Activated CD4-positive, CD25-positive, alpha-beta regulatory T cell treated with anti-CD3 and anti-CD28 coated beads, Interleukin-2, amount 50 U/mL, for 24 hours (primary cell): Measurements from ENCODE around the gene NMNAT2.
"Not testable (repeated sequence)": the region's sequence is repeated elsewhere in the genome, so short reads cannot be mapped to it uniquely, and the experiment has no call there.

Experiments
- ATAC-seq, 2 donors: fragments of 150-1000 bp; cut with Tn5 transposase; one replicate each; pipeline ENCODE4 v1.10.0; 2021; ENCODE audit warnings: mild to moderate bottlenecking in 1 of 2, moderate library complexity in 1 of 2

NMNAT2 gene

DNA sequence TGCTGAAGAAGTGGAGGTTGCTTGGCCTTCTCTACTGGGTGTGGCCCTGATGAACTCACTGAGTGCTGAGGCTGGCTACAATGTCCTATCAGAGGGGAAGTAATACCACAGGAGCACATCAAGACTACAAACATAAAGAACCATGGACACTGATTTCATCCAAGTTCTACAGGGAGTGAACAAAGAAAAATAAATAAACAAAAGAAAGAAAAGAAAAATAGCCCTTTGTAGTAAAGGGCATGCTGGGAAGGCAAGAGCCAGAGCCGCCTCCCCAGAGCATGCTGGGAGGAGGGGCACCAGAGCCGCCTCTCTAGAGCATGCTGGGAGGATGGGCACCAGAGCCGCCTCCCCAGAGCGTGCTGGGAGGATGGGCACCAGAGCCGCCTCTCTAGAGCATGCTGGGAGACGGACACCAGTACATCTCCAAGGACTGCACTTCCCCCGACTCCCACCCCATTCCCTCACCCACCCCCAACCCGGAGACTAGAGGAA lies 166.2 kb downstream of the NMNAT2 start:
- no peak for ATAC-seq

DNA sequence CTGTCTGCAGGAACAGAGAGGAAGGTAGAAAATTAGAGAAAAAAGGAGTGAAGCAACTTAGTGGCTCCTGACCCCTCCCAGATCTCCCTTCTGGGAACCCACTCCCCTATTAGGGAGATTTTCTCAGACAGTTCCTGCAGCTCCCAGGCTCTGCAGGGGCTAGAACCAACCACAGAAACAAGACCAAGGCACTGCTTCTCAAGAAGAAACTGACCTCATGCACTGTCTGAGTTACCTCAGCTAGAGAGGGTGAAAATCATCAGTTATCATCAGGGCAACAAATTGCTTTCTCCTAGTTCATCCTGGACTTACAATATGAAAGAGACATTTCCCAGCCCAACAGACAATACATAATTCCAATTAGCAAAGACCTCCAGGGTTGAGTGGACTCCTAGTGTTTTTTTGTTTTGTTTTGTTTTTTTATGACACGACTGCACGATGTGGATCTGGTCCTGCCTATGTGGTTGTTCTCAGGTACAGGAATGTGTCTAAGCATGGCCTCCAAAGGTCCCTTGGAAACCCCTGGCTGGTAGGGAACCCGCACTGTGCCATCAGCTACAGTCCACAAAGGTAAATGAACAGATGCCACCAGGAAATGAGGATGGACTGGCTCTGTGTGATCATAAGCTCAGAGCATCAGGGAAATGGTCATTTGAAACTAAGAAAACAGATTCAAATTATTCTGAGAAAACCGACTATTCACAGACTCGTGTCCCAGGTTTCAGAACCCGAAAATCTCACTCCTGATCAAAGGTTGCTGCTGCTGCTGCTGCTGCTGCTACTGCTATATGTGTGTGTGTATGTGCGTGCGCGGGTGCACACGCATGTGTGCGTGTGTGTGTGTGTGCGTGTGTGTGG lies 166.8 kb downstream of the NMNAT2 start:
- ATAC-seq = no peak

DNA sequence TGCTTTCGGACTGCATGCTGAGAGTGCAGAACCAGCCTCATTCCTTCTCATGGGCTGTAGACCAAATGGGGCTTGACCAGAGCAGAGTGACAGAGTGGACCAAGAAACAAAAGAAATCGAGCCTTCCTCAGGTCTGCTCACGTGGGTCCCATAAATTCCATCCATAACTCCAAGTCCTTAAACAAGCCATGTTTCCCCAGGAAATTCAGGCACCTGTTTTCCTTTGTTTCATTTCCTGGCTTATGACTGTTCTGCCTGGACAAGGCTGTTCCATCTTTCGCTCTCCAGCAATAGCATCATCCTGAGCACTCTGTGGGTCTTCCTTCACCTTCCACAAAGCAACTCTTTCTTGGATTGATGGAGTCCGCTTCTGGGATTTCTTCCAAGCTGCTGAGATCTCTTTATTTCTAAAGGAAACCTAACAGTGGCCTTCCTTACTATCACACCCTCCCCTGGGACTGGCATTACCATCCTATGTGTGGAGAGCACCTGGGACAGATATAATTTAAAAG lies 168.2 kb downstream of the NMNAT2 start:
- no peak for ATAC-seq

DNA sequence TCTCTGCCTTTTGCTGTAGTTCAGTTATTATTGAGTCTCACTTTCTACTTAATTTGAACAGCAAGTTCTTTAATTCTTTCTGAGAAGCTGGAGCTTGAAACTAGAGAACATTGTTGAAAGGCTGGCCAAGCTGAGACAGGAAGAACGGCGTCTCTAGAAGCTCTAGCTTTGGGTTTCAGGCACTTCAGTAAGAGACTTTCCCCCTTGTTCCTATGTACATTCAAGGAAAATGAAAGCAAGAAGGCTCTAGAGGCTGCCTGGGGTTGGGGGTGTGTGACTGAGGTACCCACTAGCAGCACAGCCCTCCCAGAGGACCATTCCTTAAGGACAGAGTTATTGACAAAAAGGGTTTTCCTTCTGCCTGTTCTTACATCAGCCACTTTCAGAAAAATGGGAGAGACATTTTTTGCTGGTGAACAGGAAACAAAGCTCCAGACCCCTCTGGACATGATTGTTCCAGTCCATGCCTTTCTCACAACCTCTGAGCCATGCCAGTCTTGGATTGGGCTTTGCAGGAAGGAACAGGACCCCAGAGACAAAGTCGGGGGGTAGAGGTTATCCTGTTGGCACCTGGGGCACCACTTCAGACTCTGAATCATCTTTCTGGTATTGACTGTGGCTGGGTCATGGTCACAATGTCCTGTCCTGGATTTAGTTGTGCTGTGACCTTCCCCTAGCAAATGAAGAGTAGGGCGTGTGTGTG lies 169.0 kb downstream of the NMNAT2 start:
- no peak for ATAC-seq

DNA sequence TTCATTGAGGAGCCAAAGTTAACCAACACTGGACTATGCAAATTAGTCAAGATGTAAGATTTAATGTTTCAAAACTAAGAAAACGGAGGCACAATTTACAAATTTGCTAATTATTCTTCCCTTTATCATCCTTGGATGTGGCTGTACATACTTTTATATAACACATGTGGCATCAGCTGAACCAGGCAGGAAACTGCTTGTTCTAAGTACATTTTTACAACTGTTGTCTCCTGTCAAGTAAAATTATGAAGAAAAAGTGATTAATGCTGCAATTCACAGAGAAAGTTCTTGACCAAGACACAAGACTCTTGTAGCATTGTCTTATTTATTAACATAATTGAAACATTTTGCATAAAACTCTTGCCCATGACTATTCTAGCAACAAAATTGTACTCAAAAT lies 170.2 kb downstream of the NMNAT2 start:
- no peak for ATAC-seq

DNA sequence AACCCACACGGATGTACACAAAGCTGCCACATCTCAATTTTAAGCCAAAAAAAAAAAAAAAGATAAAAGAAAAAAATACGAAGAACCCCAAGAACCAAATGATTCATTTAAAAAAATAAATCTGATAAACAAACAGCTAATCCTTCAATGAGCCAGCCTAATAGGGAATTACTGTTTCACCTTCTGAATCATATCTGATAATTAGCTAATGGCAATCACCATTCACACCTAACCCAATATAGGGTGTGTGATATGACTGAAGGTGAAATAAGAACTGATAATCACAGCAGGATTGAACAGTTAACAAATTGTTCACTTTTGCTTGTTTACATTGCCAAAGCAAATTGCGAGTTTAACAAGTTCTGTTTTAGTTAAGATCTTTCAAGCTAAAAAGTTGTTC lies 170.7 kb downstream of the NMNAT2 start:
- no peak for ATAC-seq

DNA sequence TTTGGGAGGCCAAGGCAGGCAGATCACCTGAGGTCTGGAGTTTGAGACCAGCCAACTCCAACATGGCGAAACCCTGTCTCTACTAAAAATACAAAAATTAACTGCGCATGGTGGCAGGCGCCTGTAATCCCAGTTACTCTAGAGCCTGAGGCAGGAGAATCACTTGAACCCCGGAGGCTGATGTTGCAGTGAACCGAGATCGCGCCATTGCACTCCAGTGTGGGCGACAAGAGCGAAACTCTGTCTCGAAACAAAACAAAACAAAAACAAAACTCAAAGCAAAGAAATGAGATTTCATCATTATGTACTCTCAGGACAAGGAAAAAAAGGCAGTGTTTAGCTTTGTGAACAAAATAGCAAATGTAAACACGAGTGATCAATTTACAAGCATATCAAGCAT lies 171.1 kb downstream of the NMNAT2 start:
- no peak for ATAC-seq

DNA sequence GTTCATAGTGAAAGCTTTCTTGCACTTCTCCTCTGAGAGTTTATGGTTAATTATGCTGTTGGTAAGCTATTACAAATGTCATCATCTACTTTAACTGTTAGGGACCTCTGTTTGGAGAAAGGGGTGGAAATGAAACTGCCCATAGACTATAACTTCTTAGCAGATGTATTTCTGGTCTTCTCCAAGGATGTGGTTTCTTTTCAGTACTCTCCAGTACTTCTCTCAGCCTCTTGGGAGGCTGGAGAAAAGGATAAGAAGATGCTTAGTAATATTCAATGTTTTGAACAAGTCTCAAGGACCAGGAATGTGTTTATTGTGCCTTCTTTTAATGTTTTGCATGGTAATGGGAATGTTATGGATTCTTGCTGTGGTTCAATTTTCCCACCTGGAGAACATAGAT lies 171.7 kb downstream of the NMNAT2 start:
- ATAC-seq = no peak

DNA sequence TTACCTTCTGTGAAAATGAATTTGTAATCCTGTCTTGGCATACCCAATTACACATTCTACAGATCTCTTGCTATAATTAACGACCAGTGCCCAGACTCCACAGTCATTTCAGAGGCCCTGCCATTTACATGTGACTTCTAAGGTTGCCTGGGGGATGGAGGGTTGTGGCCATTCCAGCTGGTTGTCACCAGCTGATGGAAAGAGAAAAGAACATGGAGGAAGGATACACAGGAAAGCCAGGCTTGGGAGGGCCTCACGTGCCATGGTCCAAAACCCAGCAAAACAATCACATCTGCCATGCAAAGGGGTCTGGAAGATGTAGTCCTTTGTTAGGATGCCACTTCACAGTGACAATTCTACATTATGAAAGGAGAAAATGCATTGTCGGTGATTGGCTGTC lies 172.8 kb downstream of the NMNAT2 start:
- ATAC-seq = no peak

DNA sequence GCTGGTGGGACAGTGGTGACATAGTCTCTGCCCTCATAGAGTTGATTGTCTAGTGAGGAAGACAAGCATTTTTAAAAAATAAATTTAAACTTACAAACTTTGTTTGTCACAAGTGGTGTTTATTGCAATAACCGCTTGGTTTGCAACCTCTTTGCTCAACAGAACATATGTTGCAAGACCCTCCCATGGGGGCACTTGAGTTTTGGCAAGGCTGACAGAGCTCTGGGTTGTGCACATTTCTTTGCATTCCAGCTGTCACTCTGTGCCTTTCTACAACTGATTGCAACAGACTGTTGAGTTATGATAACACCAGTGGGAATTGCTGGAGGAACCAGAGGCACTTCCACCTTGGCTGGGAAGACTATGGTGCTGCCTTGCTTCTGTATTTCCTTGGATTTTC lies 173.7 kb downstream of the NMNAT2 start:
- no peak for ATAC-seq

DNA sequence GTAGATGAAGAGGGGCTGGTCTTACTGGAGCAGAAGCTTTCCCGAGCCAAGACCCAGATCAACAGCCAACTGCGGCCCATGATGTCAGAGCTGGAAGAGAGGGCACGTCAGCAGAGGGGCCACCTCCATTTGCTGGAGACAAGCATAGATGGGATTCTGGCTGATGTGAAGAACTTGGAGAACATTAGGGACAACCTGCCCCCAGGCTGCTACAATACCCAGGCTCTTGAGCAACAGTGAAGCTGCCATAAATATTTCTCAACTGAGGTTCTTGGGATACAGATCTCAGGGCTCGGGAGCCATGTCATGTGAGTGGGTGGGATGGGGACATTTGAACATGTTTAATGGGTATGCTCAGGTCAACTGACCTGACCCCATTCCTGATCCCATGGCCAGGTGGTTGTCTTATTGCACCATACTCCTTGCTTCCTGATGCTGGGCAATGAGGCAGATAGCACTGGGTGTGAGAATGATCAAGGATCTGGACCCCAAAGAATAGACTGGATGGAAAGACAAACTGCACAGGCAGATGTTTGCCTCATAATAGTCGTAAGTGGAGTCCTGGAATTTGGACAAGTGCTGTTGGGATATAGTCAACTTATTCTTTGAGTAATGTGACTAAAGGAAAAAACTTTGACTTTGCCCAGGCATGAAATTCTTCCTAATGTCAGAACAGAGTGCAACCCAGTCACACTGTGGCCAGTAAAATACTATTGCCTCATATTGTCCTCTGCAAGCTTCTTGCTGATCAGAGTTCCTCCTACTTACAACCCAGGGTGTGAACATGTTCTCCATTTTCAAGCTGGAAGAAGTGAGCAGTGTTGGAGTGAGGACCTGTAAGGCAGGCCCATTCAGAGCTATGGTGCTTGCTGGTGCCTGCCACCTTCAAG lies 174.8 kb downstream of the NMNAT2 start:
- no peak for ATAC-seq

DNA sequence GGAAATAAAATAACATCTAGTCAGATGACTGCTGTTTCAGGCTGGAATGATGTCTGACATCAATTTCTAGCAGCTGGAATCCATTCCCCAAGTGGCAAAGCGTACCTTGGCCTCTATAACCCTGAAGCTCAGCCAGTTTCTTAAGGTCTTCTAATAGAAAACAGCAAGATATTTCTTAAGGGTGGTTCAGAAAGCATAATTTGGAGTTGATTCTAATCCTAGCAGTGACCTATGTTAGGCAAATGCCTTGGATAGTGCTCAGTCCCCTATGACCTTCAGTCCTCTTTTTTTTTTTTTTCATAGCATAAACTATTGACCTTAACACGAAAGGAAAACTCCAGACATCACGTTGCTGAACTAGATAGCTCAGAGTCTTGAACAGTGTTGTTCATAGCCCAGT lies 175.6 kb downstream of the NMNAT2 start:
- no peak for ATAC-seq

DNA sequence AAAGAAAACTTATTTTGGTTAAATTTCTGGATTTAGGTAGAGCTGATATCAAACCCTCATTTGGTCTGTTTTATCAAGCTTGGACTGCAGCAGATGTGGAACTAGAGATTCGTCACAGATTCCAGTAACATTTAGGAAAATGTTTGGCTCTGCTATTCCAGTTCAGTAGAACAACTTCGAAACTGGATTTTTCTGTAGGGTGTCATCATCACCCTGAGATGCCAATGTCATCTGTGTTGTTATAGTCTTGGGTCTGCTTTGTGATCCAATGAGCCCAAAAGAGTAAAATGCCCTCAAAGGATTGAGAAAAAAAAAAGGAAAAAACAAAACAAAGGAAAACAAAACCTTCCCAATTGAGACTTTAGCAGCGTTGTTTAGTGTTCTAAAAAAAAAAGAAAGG lies 176.7 kb downstream of the NMNAT2 start:
- ATAC-seq = no peak

DNA sequence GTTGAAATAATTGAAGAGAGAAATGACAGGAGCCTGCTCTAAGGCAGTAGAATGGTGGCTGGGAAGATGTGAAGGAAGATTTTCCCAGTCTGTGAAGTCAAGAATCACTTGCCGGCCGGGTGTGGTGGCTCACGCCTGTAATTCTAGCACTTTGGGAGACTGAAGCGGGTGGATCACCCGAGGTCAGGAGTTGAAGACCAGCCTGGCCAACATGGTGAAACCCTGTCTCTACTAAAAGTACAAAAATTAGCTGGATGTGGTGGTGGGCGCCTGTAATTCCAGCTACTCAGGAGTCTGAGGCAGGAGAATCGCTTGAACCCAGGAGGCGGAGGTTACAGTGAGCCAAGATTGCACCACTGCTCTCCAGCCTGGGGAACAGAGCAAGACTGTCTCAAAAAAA lies 177.3 kb downstream of the NMNAT2 start:
- not testable (repeated sequence) for ATAC-seq

DNA sequence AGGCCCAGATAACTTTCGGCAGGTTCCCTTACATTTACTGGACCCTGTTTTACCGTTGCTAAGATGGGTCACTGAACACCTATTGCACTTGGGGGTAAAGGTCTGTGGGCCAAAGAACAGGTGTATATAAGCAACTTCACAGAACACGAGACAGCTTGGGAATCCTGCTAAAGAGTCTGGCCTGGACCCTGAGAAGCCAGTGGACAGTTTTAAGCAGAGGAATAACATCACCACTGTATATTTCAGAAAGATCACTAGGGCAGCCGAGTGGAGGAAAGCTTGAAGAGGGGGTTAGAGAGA lies 177.7 kb downstream of the NMNAT2 start:
- ATAC-seq = no peak

DNA sequence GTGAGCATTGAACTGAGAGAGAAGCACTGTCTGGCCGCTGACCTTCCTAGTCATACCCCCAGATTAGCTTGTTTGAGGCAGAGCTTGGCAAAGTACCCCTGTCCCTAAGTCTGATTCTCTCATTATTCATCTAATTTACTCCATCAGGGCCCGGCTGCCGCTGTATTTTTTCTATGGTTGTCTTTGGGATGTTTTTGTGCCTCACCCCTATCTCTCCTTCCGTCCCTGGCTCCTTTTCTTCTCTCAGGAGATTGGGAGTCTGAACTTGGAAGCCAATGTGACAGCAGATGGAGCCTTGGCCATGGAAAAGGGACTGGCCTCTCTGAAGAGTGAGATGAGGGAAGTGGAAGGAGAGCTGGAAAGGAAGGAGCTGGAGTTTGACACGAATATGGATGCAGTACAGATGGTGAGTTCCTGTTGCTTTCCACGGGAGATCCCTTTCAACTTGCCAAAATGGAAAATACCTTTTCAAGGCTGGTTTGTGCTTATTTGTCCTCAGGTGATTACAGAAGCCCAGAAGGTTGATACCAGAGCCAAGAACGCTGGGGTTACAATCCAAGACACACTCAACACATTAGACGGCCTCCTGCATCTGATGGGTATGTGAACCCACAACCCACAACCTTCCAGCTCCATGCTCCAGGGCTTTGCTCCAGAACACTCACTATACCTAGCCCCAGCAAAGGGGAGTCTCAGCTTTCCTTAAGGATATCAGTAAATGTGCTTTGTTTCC lies 178.2 kb downstream of the NMNAT2 start:
- no peak for ATAC-seq

DNA sequence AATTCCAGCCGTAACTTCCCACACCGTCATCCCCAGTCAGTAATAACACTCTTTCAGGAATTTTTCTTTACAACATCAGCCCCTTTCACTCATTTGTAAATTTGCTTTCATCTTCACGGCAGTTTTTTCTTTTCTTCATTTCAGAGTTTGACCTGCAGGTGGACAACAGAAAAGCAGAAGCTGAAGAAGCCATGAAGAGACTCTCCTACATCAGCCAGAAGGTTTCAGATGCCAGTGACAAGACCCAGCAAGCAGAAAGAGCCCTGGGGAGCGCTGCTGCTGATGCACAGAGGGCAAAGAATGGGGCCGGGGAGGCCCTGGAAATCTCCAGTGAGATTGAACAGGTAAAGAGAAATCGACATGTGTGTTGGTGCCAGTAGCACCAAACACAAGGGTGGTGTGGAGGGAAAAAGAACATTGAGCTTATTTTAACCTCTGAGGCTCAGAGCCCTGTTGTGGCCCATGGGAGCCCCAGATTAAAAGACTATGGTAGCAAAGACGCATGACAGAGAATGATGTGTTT lies 178.9 kb downstream of the NMNAT2 start:
- no peak for ATAC-seq

DNA sequence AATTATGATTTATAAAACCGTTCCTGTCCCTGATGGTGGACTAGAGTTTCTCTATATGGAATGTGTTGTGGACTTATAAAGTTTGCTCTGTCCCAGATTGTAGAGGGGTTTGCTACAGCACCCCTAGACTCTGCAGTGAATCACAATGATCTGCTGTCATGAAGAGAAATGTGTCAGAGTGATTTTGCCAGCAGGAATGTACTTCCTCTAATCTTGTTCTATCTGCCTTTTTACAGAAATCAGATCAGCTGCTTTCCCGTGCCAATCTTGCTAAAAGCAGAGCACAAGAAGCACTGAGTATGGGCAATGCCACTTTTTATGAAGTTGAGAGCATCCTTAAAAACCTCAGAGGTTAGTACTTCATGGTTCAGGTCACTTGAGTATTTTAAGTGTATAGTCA lies 180.1 kb downstream of the NMNAT2 start:
- no peak for ATAC-seq

DNA sequence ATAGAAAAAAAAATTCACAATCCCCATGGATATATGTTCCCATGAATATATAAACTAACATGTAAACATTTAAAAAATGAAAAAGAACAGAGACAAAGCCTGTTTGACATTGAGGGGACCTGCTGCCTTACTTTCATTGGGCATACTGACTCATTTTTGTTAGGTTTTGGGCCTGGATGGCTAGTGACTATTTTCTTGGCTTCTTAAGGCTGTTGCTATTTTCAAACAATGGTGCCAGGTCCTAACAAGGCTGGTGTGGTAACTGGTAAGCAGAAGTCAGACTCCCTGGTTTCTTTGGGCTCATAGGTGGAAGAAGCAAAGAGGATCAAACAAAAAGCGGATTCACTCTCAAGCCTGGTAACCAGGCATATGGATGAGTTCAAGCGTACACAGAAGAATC lies 181.1 kb downstream of the NMNAT2 start:
- no peak for ATAC-seq

DNA sequence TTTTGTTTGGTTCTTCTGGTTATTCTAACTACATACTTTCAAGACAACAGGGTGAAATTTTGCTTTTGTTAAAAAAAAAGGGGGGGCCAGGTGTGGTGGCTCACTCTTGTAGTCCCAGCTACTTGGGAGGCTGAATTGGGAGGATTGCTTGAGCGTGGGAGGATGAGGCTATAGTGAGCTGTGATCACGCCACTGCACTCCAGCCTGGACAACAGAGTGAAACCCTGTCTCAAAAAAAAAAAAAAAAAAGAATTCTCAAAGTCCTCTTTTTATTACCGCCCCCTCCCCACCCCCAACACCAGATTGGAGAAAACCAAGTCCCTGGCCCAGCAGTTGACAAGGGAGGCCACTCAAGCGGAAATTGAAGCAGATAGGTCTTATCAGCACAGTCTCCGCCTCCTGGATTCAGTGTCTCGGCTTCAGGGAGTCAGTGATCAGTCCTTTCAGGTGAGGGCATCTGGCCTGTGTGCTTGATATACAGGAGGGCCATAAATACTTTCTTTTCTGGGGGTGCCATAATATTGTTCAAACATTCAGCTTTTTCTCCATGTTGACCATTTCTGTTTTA lies 181.9 kb downstream of the NMNAT2 start:
- ATAC-seq = no peak

DNA sequence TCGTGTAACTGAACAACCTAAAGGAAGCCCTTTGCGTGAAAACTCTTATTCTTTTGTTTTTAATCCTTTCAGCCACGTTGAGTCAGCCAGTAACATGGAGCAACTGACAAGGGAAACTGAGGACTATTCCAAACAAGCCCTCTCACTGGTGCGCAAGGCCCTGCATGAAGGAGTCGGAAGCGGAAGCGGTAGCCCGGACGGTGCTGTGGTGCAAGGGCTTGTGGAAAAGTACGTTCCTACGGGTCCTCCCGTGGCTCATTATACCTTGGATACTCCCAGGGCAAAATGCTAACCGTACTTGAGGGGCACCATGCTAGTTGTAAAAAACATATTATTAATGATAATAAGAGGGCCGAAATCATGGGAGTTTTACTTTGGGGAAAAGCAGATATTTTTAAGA lies 182.7 kb downstream of the NMNAT2 start:
- no peak for ATAC-seq
